ENCODE measurements around the gene RHBDF1.

RHBDF1 gene

DNA sequence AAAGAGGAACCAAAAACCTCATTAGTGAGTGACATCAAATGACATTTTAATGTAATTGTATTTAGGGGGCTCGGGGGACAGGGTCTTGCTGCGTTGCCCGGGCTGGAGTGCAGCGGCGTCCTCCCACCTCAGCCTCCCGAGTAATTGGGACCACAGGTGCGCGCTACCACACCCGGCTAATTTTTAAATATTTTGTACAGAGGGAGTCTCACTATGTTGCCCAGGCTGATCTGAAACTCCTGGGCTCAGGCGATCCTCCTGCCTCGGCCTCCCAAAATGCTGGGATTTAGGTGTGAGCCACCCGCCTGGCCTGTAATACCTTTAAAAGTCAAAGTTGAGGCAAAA lies 18.2 kb downstream of the RHBDF1 start:
- peaks cover 8% of the 10 kb centered on the region; the same call in 1 of the 2 replicates for H4K20me1 ChIP-seq (ENCODE audit: low read depth, low read length)
- peak overlapping the region; percentile 87 for H2AFZ ChIP-seq (ENCODE audit: low read depth, low read length, severe bottlenecking)
- peak overlapping the region; percentile 96 for H3K4me2 ChIP-seq (ENCODE audit: low read depth, low read length, poor library complexity, severe bottlenecking)
- peak overlapping the region; percentile 80 for H3K27ac ChIP-seq (ENCODE audit: low read depth, low read length)
- TF ChIP-seq, protein P1, sequence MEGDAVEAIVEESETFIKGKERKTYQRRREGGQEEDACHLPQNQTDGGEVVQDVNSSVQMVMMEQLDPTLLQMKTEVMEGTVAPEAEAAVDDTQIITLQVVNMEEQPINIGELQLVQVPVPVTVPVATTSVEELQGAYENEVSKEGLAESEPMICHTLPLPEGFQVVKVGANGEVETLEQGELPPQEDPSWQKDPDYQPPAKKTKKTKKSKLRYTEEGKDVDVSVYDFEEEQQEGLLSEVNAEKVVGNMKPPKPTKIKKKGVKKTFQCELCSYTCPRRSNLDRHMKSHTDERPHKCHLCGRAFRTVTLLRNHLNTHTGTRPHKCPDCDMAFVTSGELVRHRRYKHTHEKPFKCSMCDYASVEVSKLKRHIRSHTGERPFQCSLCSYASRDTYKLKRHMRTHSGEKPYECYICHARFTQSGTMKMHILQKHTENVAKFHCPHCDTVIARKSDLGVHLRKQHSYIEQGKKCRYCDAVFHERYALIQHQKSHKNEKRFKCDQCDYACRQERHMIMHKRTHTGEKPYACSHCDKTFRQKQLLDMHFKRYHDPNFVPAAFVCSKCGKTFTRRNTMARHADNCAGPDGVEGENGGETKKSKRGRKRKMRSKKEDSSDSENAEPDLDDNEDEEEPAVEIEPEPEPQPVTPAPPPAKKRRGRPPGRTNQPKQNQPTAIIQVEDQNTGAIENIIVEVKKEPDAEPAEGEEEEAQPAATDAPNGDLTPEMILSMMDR (IDR thresholded peaks at IDR 0.05; ENCODE audit: insufficient read depth, low read length, poor library complexity, severe bottlenecking) = no peak
- no peak for TF ChIP-seq EZH2phosphoT487 (conservative IDR thresholded peaks at IDR 0.05; ENCODE audit: low read length)
- 0 out of 2 replicates have a peak, but pooled peaks cover 3% of the 10 kb centered on the region for H3F3A ChIP-seq (ENCODE audit: insufficient read depth)
- H3K9me3 ChIP-seq (ENCODE audit: insufficient read depth, low read length) = no peaks in the 10 kb centered on the region
- peaks cover 50% of the 10 kb centered on the region for H3K79me2 ChIP-seq (ENCODE audit: insufficient read depth, low read length)
- H3K36me3 ChIP-seq (ENCODE audit: low read length) = peaks cover 7% of the 10 kb centered on the region; the same call in 1 of the 2 replicates
- H3K9ac ChIP-seq (ENCODE audit: low read length) = peak overlapping the region; percentile 97
- no peaks in the 10 kb centered on the region for H3K27me3 ChIP-seq (ENCODE audit: low read length)
- H3K9me2 ChIP-seq (replicated peaks; ENCODE audit: insufficient read depth, low read length) = no peaks in the 10 kb centered on the region
- H3K4me3 ChIP-seq (ENCODE audit: insufficient read depth, low read length, poor library complexity, severe bottlenecking) = peak overlapping the region; percentile 92

DNA sequence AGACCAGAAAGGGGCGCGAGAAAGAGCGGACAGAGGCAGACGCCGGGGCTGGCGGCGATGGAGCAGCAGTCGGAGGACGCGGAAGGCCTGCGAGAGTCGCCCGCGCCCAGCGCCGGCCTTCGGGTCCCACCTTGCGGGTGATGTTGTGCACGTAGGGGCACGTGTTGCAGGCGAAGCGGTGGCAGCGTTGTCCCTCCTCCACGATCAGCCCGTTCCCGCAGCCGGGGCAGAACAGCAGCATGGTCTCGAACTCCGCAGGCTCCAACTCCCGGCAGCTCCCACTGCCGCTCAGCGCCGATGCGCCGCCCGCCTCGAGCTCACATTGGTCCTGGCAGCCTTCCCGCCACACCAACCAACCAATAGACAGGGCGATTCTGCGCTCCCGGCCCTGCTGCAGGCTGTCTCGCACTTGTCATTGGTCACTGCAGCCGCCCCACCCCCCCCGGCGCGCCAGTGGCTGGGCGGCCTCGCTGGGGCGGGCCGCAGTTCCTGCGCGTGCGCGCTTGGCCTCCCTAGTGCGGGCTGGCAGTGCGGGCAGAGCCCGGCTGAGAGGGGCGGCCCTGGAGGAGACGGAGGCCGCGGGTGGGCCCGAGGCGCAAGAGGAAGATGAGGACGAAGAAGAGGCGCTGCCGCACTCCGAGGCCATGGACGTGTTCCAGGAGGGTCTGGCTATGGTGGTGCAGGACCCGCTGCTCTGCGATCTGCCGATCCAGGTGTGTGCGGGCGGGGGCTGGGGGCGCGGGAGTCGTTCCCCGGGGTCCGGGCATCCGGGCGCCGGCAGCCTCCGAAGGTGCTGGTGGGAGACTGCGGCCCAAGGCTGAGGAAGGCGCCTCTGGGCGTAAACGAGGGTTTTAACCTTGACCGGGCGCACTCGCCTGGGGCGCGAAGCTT lies 18.8 kb downstream of the RHBDF1 start, which contains the start of the genes POLR3K and SNRNP25:
Gene POLR3K, minus strand, starts transcription at position 263 of the 891 bp plus-strand sequence. Its CDS starts 22 bp downstream, at position 241.
Gene SNRNP25, plus strand, starts transcription at position 483 of the 891 bp plus-strand sequence. Its CDS starts 189 bp downstream, at position 672.
- Histone ChIP-seq H3K27ac (ENCODE audit: low read depth, low read length) (peak within 1 kb of the TSS; percentile 80), H3K4me3 (ENCODE audit: insufficient read depth, low read length, poor library complexity, severe bottlenecking) (peak within 1 kb of the TSS; percentile 98), H3K4me2 (ENCODE audit: low read depth, low read length, poor library complexity, severe bottlenecking) (peak within 1 kb of the TSS; percentile 96), H3K9me2 (replicated peaks; ENCODE audit: insufficient read depth, low read length) (no peaks in the 10 kb centered on the region), H3K9me3 (ENCODE audit: insufficient read depth, low read length) (no peaks in the 10 kb centered on the region), H3K79me2 (ENCODE audit: insufficient read depth, low read length) (peaks cover 51% of the 10 kb centered on the region), H3K9ac (ENCODE audit: low read length) (peak within 1 kb of the TSS; percentile 97), H3F3A (ENCODE audit: insufficient read depth) (0 out of 2 replicates have a peak, but pooled peaks cover 3% of the 10 kb centered on the region), H3K27me3 (ENCODE audit: low read length) (no peaks in the 10 kb centered on the region), H4K20me1 (ENCODE audit: low read depth, low read length) (peaks cover 8% of the 10 kb centered on the region; the same call in 1 of the 2 replicates), H3K36me3 (ENCODE audit: low read length) (peaks cover 7% of the 10 kb centered on the region; the same call in 1 of the 2 replicates), H2AFZ (ENCODE audit: low read depth, low read length, severe bottlenecking) (peak within 1 kb of the TSS; percentile 87)
- TF ChIP-seq EZH2phosphoT487 (conservative IDR thresholded peaks at IDR 0.05; ENCODE audit: low read length) = no peak
- TF ChIP-seq, protein P1 (IDR thresholded peaks at IDR 0.05; ENCODE audit: insufficient read depth, low read length, poor library complexity, severe bottlenecking) = no peak

DNA sequence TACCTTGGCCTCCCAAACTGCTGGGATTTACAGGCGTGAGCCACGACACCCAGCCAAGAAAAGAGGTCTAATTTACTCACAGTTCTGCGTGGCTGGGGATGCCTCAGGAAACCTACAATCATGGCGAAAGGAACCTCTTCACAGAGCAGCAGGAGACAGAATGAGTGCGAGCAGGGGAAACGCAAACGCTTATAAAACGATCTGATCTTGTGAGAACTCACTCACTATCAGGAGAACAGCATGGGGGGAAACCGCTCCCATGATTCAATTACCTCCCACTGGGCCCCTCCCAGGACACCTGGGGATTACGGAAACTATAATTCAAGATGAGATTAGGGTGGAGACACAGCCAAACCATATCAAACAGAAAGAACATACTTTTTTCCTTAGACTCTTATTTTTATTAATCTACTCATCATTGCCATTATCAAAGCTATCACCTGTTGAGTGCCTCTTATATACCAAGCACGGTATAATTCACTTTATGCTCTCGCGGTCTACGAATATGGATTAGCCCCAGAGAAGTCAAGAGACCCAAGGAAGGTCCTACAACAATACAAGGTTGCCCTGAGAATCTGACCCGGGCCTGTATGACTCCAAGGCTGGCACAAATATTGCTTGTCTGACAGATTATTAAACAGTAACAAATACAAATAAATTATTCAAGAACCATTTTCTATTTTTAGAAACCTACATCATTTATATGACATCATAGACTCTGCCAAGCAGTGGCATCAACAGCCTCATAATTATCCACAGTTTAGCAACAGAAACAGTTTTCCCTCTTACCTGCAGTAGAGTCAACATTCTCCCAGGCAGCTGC lies 21.5 kb downstream of the RHBDF1 start:
- peak overlapping the region; percentile 97; the same call in 1 of the 2 replicates for H3K9ac ChIP-seq (ENCODE audit: low read length)
- 0 out of 2 replicates have a peak, but pooled peaks cover 3% of the 10 kb centered on the region for H3F3A ChIP-seq (ENCODE audit: insufficient read depth)
- peaks cover 17% of the 10 kb centered on the region for H3K36me3 ChIP-seq (ENCODE audit: low read length)
- peaks cover 8% of the 10 kb centered on the region; the same call in 1 of the 2 replicates for H4K20me1 ChIP-seq (ENCODE audit: low read depth, low read length)
- H3K4me2 ChIP-seq (ENCODE audit: low read depth, low read length, poor library complexity, severe bottlenecking) = peak overlapping the region; percentile 91
- no peaks in the 10 kb centered on the region for H3K9me3 ChIP-seq (ENCODE audit: insufficient read depth, low read length)
- peaks cover 62% of the 10 kb centered on the region for H3K79me2 ChIP-seq (ENCODE audit: insufficient read depth, low read length)
- TF ChIP-seq EZH2phosphoT487 (conservative IDR thresholded peaks at IDR 0.05; ENCODE audit: low read length) = no peak
- TF ChIP-seq, protein P1 (IDR thresholded peaks at IDR 0.05; ENCODE audit: insufficient read depth, low read length, poor library complexity, severe bottlenecking) = no peak
- H3K27ac ChIP-seq (ENCODE audit: low read depth, low read length) = no peak overlapping the region
- H2AFZ ChIP-seq (ENCODE audit: low read depth, low read length, severe bottlenecking) = no peak overlapping the region
- no peaks in the 10 kb centered on the region for H3K27me3 ChIP-seq (ENCODE audit: low read length)
- no peaks in the 10 kb centered on the region for H3K9me2 ChIP-seq (replicated peaks; ENCODE audit: insufficient read depth, low read length)
- no peak overlapping the region for H3K4me3 ChIP-seq (ENCODE audit: insufficient read depth, low read length, poor library complexity, severe bottlenecking)

All from SU-DHL-6 (cell line).